ENCODE results near the gene PDGFRA. TPM values are rescaled to one million over a fixed set of nuclear protein-coding genes. Genes with fewer than 3 reads are reported as not detected.

The PDGFRA gene
- total RNA-seq, 4 donors from 2014 or later: 92.2 to 164 (median 130) TPM

GRCh38 chr4:54229631-54230483, 764 bp downstream of the PDGFRA start:
- Histone ChIP-seq H3K4me1 (peaks cover 0 to 83% (median 28%) of the 10 kb centered on the region in 3 donors), H3K9me3 (no peaks in the 10 kb centered on the region), H3K27ac (peak overlapping the region in 3 of 4 donors; percentile 73 to 82 (median 76)), H3K4me3 (peak overlapping the region; percentile 20 to 60), H3K27me3 (peaks cover 96% of the 10 kb centered on the region), H3K36me3 (no peaks in the 10 kb centered on the region)
- 7% methylated on average over 3 of the region's 63 CpGs; no CpG with 5 or more reads in 1 of the 2 donors for WGBS, 2 donors (ENCODE audit: low coverage in 1 of 2)
- TF ChIP-seq CTCF (IDR thresholded peaks at IDR 0.05): no peak
- no peak for TF ChIP-seq EP300 (IDR thresholded peaks at IDR 0.05)
- no peak for TF ChIP-seq POLR2A (IDR thresholded peaks at IDR 0.05)
- TF ChIP-seq POLR2AphosphoS5 (IDR thresholded peaks at IDR 0.05): no peak
- no peak for ATAC-seq

GRCh38 chr4:54230484-54231418, 1.7 kb downstream of the PDGFRA start:
- Histone ChIP-seq H3K4me1 (peaks cover 0 to 78% (median 26%) of the 10 kb centered on the region in 3 donors), H3K27ac (peak overlapping the region in 3 of 4 donors; percentile 73 to 82 (median 76)), H3K36me3 (no peaks in the 10 kb centered on the region), H3K4me3 (peak overlapping the region; percentile 20 to 60), H3K9me3 (no peaks in the 10 kb centered on the region), H3K27me3 (peaks cover 95% of the 10 kb centered on the region)
- ATAC-seq: peak; percentile 3
- 2 to 16% methylated on average over 14 to 16 of the region's 63 CpGs for WGBS, 2 donors (ENCODE audit: low coverage in 1 of 2)
- TF ChIP-seq POLR2A (IDR thresholded peaks at IDR 0.05) (peak; percentile 35 to 36), POLR2AphosphoS5 (IDR thresholded peaks at IDR 0.05) (peak; percentile 7), CTCF (IDR thresholded peaks at IDR 0.05) (no peak), EP300 (IDR thresholded peaks at IDR 0.05) (no peak)

- peaks cover 0 to 72% (median 25%) of the 10 kb centered on the region in 3 donors for H3K4me1 ChIP-seq
- no peak for TF ChIP-seq POLR2AphosphoS5 (IDR thresholded peaks at IDR 0.05)
- TF ChIP-seq CTCF (IDR thresholded peaks at IDR 0.05): no peak
- TF ChIP-seq POLR2A (IDR thresholded peaks at IDR 0.05): no peak
- TF ChIP-seq EP300 (IDR thresholded peaks at IDR 0.05): no peak
- peak overlapping the region in 3 of 4 donors; percentile 73 to 82 (median 76) for H3K27ac ChIP-seq
- no peaks in the 10 kb centered on the region for H3K36me3 ChIP-seq
- no peaks in the 10 kb centered on the region for H3K9me3 ChIP-seq
- WGBS, 2 donors (ENCODE audit: low coverage in 1 of 2): 23% methylated on average over 12 of the region's 20 CpGs; no CpG with 5 or more reads in 1 of the 2 donors
- peaks cover 95% of the 10 kb centered on the region for H3K27me3 ChIP-seq
- H3K4me3 ChIP-seq: peak overlapping the region; percentile 20 to 60
- no peak for ATAC-seq
These were observed 2.3 kb downstream of the PDGFRA start for GRCh38 chr4:54231419-54231767.

GRCh38 chr4:54231768-54232688, 2.9 kb downstream of the PDGFRA start:
- peaks cover 0 to 65% (median 19%) of the 10 kb centered on the region in 3 donors for H3K4me1 ChIP-seq
- peak overlapping the region in 3 of 4 donors; percentile 73 to 82 (median 76) for H3K27ac ChIP-seq
- H3K4me3 ChIP-seq: peak overlapping the region; percentile 20 to 60
- peaks cover 94% of the 10 kb centered on the region for H3K27me3 ChIP-seq
- 0% methylated on average over 2 to 8 of the region's 63 CpGs for WGBS, 2 donors (ENCODE audit: low coverage in 1 of 2)
- TF ChIP-seq CTCF (IDR thresholded peaks at IDR 0.05): no peak
- TF ChIP-seq POLR2AphosphoS5 (IDR thresholded peaks at IDR 0.05): no peak
- no peak for TF ChIP-seq EP300 (IDR thresholded peaks at IDR 0.05)
- no peak for TF ChIP-seq POLR2A (IDR thresholded peaks at IDR 0.05)
- H3K9me3 ChIP-seq: no peaks in the 10 kb centered on the region
- H3K36me3 ChIP-seq: no peaks in the 10 kb centered on the region
- ATAC-seq: no peak
